Activated naive CD4-positive, alpha-beta T cell (primary cell): ENCODE measurements around the gene CYFIP2.

Experiments
- DNase-seq, 4 experiments: peaks; one replicate each; lab custom pipeline; 2025; lab: John Stamatoyannopoulos, UW

Gene CYFIP2

GRCh38 chr5:157358871-157359270 is 92.9 kb downstream of the CYFIP2 start:
- DNase-seq = no peak

- no peak for DNase-seq
Observed at GRCh38 chr5:157359356-157360055, 93.6 kb downstream of the CYFIP2 start.

GRCh38 chr5:157362012-157362411 is 96.1 kb downstream of the CYFIP2 start:
- DNase-seq = no peak

- DNase-seq = no peak
Observed at GRCh38 chr5:157362502-157362901, 96.6 kb downstream of the CYFIP2 start.

DNA sequence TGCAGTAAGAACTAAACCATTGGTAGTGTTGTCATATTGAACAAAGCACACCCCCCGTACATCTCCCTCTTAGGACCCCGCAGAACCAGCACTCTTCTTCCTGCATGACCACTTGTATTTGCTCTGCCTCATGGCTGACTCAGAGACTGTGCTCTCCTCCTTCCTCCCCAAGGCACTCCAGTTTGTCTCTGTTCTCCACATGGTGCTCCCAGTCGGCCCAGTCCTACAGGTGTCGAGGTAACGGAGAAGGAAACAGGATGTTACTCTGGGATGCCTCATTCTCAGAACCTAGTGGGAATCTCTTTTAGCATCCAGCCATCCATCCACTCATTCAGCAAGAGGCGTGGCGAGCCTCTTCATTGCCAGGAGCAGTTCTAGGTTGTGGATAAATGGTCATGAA is 97.1 kb downstream of the CYFIP2 start:
- no peak for DNase-seq

DNA sequence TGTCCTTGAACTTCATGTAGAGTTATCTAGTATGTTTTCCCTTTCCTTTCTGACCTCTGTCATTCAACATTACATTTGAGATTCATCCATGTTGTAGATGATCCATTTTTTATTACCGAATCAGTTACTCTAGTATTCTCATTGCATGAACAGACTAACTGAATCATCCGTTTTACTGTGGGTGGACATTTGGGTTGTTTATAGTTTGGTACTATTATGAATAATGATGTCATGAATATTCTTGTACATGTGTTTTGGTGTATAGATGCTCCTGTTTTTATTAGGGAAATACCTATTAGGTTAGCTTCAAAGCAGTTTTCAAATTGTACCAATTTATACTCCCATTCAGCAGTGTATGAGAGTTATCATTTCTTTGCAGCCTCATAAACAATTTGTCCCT is 99.8 kb downstream of the CYFIP2 start:
- no peak for DNase-seq

- DNase-seq = no peak
Observed at GRCh38 chr5:157366741-157367674, 101.1 kb downstream of the CYFIP2 start.

- no peak for DNase-seq
Observed at GRCh38 chr5:157369507-157369906, 103.6 kb downstream of the CYFIP2 start.

DNA sequence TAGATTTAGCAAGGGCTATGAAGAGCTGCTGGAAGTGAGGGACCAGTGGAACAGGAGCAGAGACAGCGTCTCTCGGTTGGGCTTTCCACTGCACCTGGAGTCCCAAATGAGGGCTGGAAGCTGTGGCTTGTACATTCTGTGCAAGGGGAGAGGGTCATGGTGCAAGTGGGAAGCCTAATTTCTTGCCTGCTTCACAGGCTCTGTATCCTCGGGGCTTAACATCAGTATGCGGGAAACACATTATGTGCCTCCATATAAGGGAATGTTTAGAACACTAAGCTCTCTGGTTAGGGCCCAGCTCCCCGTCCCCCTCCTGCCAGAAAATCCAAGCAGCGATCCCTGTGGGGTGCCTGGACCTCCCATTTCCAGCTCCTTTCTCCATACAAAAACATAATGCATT is 105.0 kb downstream of the CYFIP2 start:
- DNase-seq = no peak

DNA sequence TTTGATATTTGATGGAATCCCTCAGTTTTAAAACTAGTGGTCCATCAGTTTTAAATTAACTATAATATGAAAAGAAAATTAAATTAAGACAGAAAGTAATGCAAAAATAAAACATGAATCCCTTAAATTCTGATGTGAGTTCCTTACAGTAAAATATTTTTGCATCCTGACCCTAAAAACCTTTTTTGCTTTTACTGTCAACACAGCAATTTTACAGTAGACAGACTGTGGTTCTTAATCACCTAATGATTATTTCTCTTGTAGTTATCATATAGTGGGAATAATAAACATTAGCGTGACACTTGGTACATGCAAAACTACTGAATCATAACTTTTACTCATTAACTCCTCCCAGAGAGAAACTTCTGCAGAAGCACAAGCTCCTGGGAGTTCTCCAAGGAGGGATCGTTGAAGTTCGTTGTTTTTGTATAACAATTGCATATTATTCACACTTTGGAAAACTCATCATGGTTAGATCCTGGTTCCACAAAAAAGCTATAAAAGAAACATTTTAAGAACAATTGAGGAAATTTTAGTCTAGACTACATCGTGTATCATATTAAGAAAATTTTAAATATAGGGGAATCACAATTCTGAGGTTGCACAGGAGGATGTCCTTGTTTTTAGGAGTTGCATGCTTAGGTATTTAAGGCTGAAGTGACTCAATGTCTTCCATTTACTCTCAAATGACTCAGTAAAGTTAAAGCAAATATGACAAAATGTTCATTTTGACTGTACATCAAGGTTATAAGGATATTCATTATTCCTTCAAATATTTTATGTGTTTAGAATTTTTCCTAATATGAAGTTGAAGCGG is 105.9 kb downstream of the CYFIP2 start:
- DNase-seq = no peak

DNA sequence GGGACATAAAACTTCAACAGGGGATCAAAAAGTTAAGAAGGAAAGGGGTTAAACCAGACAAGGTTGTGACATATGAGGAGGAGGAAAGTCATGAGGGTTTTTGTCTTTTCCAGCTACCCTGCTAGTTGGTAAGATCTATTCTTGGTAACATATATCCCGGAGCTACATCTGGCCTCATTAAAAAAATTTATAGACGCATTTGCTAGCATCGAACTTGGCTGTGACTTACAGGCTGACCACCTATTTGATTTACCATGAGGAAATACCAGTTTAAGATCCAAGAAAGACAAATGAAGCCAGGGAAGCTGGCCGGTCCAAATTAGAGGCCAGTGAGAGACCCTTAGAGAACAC is 106.5 kb downstream of the CYFIP2 start:
- DNase-seq = no peak

DNA sequence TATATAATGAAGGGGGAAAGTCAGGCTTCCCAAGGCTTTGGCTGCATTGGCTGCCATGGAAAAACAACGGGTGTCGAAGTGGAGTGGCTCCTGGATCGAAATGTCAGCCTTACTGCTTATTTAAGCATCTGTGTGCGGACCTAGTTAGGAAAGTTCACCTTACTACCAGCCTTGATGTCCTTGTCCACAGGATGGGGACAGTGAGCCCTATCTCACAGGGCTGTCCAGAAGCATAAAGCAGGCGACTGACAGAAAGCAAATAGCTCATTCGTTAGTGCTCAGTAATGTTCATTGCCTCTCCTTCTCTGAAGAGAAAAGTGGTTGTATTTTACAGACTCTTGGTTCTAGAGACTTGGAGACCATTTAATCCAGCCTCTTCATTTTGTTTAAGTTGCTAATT is 112.6 kb downstream of the CYFIP2 start:
- DNase-seq = no peak

GRCh38 chr5:157379983-157380382 is 114.1 kb downstream of the CYFIP2 start:
- no peak for DNase-seq

DNA sequence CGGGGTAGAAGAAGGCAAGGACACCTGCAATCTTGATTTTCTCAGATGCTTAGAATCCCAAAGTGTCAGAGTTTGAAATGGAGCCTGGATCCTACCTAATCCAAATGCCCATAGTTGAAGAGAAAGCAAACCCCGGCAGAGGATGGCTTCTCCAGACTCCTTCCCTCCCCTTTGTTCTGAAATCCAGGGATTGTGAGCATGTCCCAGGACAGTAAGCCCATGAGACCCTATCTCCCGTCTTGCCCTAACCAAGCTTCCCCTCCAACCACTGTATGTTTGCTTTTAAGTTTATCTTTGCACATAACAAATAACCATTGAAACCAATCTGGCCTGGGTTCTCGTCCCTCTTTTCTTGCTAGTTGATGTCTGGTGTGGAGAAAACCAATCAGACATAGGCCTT is 115.8 kb downstream of the CYFIP2 start:
- no peak for DNase-seq

DNA sequence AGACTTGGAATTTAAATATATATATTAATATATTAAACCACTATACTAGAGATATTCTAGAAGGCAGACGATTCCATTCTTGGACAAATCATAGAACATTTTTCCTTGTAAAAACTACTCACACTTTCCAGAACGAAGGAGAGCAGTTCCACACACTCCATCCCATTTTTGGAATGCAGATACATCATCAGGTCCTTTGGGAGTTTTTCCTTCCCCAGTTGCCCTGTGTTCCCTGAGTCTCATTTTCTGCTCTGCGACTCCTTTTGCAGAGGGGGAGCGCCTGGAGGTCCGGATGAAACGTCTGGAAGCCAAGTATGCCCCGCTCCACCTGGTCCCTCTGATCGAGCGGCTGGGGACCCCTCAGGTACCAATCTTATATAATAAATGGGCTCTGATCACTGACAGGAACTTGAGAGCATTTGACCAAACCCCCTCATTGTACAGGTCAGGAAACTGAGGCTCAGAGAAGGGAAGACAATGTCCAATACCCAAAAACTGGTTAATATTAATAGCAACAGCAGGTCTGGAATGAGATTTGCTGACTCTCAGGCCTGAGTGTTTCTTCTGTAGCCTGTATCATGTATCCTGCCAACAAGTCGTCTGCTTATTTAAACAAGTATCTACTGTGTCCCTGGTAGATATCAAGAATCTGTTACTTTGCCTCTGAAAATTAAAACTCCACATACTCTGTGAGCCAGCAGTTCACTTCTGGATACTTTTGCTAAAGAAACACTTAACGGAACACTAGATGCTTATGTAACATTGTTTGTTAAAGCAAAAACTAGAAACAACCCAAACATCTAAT is 117.3 kb downstream of the CYFIP2 start:
- no peak for DNase-seq

DNA sequence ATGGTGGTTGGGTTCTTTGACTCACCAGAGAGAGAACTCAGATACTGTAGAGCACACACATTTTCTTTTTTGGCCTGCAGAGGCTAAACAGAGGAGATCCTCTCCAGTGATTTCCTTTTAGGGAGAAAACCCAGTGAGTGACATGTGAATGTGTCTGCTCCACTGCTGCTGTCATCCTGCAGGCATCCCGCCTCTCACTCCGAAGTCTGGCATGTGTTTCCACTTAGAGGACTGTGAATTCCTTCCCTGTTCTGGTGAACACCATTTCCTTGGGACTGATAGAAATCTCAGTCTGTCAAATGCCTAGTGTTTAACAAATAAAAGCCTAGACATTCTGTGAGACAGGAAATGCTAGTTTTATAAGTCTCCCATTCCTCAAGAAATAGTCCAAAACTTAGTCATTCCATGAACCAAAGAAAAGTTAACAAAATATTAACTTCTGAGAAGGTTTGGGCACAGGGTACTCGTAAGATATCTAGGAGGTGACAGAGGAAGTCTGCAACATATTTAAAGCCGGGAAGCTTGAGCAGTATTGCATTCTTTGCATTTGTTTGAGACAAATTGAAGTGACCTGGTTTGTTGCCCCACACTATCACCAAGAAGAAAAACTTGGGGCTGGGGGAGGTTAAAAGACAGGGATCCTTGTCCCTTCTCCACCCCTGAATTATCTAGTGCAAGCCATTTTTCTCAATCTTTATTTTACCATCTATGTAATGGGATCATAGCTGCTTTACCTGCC is 119.2 kb downstream of the CYFIP2 start:
- no peak for DNase-seq

GRCh38 chr5:157387041-157387563 is 121.2 kb downstream of the CYFIP2 start:
- no peak for DNase-seq

DNA sequence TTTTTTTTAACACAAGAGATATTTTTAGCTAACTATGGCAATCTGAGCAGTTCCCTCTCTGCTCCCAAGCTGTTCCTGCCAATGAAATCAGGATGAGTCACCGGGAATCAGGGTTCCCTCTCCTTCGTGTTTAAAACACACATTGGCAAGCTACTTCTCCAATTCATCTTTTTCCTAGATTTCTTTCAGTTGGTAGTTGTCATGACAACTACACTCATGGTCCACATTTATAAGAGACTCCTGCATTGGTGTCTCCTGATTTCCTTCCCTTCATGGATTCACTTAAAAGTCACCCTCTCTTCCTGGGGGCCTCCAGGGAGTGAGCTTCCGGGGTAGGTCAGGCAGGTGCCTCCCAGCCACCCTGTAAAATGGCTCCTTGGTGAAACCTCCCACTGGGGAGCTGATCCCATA is 121.8 kb downstream of the CYFIP2 start:
- no peak for DNase-seq

DNA sequence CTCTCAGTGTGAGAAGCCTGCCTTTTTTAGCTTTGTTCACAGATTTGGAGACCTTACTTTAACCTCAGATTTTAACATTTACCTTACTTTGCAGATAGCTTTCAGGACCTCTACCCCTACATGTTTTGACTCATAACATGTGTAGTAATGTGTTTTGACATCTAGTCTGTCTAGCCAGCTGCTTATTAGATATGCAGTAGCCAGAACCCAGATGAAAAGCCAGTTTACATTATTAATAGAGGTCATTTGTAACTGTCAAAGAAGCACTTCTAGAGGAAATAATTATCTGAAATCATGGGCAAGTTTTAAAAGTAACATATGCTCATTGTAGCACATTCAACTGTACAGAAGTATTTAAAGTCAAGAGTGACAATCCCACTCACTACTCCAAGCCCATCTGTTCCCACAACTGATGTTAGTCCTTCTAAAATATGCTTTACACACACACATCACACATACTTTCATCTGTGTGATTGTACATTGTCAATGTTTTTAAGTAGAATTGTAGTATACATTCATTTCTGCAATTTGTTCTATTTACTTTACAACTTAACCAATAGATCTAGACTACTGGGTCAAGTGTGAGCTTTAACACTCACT is 122.3 kb downstream of the CYFIP2 start:
- DNase-seq = no peak

- no peak for DNase-seq
Observed at GRCh38 chr5:157389103-157389502, 123.2 kb downstream of the CYFIP2 start.
